HG03045 (cell line): ENCODE measurements around the gene PLEKHA7.

ENCODE experiments used
- ATAC-seq: cut with Tn5 transposase; IDR thresholded peaks from one replicate; pipeline ENCODE4 v1.9.1; 2021; ENCODE audit warnings: mild to moderate bottlenecking, moderate library complexity; ENCODE audit not compliant: unreplicated experiment

The PLEKHA7 gene

GRCh38 chr11:16854979-16855378 lies 159.2 kb downstream of the PLEKHA7 start:
- no peak for ATAC-seq

- ATAC-seq: no peak
Observed at GRCh38 chr11:16853859-16854258, 160.4 kb downstream of the PLEKHA7 start.

GRCh38 chr11:16853266-16853665 lies 160.9 kb downstream of the PLEKHA7 start:
- ATAC-seq: no peak

GRCh38 chr11:16846305-16846704 lies 167.9 kb downstream of the PLEKHA7 start:
- ATAC-seq: no peak

DNA sequence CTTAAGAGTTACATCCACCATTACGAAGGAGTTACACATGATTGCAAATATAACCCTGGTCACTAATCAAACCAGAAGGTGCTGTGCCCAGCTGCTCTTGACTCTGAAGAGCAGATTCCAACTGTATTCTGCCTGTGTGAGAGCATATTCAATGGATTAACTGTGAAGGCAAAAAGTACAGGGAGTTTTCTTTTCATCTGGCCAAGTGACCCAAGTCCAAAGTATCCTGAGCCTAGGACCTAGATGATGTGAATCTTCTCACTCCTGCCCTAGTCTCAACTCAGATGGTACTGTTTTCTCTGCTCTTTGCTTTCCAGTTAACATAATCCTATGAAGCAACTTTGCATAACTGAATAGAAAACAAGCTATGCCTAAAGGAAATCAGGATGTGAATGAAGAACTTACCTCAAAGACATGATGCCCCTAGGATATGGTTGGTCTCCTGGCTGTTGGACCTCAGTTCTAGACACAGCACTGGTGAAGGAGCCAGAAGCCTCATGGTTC lies 169.9 kb downstream of the PLEKHA7 start:
- no peak for ATAC-seq

GRCh38 chr11:16843294-16843693 lies 170.9 kb downstream of the PLEKHA7 start:
- ATAC-seq: no peak

DNA sequence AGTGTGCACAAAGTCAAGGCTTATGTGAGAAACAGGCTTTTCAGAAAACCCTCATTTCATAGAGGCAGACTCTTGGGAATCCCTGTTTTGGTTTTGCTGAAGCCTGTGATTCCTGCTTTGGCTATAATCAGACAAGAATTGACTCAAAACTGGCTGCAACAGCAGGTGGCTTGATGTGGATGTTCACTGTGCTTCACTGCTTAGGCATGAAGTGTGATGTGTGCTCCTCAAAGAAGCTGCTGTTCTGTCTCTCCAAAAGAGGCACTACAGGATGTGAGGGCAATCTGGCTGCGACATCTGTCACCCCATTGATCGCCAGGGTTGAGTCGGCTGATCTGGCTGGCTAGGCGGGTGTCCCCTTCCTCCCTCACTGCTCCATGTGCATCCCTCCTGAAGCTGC lies 172.2 kb downstream of the PLEKHA7 start:
- ATAC-seq: no peak

DNA sequence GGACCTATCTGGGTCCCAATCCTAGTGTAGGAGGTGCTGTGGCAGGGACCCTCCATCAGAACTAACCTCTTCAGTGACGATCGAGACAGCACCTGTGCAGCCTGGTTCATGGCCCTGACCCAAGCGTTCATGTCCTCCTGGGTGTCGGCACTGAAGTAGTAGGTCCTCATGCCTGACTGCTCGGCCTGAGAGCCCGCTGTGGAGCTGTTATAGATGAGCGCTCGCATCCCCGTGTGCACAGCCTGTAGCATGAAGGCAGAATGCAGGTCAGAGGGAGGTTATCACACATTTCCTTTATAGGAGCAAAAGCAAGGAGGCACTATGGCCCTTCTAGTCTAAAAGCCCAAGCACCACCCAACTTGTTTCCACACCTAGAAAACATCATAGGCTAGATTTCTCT lies 172.7 kb downstream of the PLEKHA7 start:
- no peak for ATAC-seq

- no peak for ATAC-seq
Observed at GRCh38 chr11:16840951-16841350, 173.3 kb downstream of the PLEKHA7 start.

DNA sequence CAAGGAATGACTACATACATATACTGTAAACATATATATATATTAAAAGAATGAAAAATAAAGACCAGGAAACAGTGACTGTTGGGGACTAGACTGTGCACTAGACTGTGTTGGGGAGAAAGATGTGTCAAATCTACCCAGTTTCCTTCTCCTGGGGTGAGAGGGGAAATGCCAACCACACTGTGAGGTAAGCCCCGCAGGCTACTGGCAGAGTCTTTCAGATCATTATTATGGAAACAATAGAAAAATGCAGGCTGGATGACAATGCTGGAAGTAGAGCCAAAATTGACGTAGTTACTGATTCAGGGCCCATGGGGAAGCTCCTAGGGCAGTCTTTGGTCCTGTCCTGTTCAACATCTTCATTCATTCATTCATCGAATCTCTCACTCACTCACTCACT lies 174.4 kb downstream of the PLEKHA7 start:
- no peak for ATAC-seq

- ATAC-seq: no peak
Observed at GRCh38 chr11:16834384-16834783, 179.8 kb downstream of the PLEKHA7 start.

GRCh38 chr11:16833026-16833425 lies 181.2 kb downstream of the PLEKHA7 start:
- ATAC-seq: no peak

DNA sequence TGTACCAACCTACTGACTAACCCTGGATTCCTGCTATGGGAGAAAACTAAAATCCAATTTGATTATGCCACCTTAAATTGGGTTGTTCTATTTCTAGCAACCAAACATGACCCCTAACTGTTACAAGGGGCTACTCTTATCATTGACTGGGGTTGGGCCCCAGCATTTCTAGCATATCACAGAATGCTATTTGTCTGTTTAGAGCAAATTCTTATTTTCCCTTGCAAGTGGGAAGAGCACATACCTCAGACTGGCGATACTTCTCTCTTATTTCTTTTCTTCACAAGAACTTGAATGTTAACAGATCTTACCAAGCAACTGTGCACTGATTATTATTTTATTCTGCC lies 182.0 kb downstream of the PLEKHA7 start:
- ATAC-seq: no peak

- ATAC-seq: no peak
Observed at GRCh38 chr11:16831316-16832192, 182.7 kb downstream of the PLEKHA7 start.

DNA sequence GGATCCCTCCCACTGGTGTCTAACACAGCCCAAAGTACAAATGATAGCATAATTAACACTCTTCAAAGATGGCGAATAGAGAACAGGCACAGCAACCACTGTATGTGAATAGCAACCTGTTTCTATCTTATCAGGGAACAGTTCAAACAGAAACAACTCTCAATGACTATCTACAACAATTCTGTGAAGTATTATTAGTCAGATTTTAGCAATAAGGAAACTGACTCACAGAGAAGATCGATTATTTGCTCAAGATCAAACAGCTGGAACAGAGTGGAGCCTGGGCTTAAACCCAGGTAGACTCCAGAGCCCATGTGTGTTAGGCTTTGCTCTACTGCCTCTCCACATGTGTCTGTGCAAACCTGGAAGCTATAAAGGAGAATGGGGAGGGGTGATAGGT lies 187.1 kb downstream of the PLEKHA7 start:
- no peak for ATAC-seq

GRCh38 chr11:16825968-16826367 lies 188.2 kb downstream of the PLEKHA7 start:
- no peak for ATAC-seq

DNA sequence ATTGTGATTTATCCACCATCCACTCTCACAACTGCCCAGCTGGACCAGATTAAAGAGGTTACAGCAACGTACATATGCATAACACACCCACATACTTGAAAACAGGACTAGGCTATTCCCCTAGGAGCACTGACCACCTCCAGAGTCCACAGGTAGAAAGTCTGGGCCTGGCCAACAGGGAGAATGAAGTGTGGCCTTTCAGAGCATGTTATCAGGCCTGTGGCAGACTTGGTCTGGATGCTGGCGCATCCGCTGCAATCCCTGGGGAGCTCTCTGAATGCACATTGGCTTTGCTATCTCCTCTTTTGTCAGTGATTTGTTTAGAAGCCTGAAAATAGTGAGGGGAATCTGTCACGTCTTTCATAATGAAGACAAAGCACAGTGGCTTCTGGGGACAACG lies 189.1 kb downstream of the PLEKHA7 start:
- ATAC-seq: no peak

DNA sequence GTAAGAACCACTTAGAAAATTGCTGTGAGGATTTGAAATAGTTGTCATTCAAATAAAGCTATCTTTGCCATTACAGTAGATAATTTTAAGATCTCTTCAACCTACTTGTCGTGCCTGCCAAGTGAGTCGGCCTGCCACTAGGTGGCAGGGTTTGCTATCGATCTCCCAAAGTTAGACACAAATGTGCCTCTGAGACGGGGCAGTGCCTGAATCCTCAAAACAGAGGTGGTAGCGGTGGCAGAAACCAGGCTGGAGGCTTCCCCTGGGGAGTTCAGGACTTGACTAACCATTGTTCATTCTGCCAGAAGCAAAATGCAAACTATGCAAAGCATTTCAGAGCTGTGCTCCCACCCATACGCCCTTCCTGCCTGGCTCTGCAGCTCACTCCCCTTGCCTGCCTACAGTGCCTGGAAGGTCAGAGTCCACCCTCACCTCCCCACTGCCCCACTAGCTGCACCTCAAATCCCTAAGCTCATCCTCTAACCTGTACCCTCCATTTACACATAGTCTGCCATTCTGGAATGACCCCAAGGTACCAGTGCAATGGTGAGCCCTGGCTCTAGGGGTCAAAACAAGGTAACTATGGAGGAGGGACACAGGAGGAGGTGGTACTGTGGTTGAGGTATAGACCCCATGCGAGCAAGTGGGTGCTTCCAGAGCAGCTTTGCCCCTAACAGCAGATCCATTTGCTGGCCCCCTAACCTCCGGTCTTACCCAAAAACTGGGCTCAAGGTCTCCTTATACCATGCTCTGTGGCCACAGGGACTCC lies 193.7 kb downstream of the PLEKHA7 start:
- ATAC-seq: peak; percentile 70

- no peak for ATAC-seq
Observed at GRCh38 chr11:16818284-16818683, 195.9 kb downstream of the PLEKHA7 start.

DNA sequence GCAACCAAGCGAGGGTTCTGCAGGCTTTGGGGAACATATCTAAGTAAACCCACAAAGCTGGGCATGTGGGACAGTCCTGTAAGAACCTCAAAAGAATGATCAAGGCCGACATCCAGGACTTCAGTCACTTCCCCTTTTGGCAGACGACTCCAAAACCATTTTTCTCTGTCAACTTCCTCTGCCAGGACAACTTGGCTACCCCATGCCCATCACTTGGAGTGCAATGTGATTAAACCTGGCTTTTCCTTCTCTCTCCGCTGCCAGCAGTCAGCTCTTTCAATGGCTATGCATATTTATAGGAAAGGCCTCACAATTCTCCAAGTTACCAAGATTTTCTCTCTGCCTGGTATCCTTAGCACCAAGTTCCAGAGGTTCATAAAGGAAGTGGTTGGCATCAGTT lies 196.9 kb downstream of the PLEKHA7 start:
- no peak for ATAC-seq

DNA sequence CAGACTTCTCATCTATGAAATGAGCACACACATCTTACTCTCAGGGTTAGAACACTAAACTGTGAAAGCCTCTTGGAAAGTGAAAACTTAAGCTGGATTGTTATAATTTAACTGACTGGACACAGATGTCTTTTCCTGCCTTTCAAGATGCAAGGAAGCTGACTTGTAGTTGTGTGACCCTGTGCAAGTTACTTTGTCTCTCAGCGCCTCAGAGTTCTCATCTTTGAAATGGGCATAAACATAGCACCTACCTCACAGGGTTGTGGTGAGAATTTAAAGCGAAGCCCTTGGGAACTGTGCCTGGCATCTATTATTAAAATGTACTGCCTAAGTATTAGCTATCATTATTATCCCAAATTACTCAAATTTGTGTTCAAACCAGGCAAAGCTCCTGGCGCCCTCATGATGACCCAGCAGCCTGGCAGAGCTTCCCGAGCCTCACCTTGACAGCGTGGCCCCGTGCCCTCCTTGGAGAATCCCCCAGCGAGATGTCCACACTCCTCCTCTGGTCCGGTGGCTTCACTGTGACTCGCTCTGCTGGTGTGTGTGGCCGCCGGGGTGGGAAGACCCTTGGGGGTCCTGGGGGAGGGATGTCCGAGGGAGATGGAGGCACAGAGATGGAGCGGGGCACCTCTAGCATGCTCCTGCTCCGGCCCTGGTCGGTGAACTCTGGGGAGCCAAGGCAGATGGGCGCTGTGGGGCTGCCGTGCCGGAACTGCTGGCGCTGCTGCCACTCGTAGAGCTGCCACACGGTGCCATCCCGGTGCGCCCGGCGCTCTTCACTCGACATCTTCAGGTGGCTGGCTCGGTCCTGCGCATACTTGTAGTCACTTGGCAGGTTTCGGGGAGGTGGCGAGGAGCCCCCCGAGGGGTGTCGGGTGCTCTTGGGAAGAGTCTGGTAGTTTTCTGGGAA lies 197.6 kb downstream of the PLEKHA7 start:
- no peak for ATAC-seq
